PC-3 (cell line): Measurements from ENCODE around the gene MR1. TPM values are rescaled to one million over a fixed set of nuclear protein-coding genes. Genes with fewer than 3 reads are reported as not detected.

Source experiments
- ATAC-seq: fragments of 200-7000 bp; cut with Tn5 transposase; 2 replicates; pipeline ENCODE4 v1.9.1; 2020; ENCODE audit warnings: mild to moderate bottlenecking, moderate library complexity
- BruUV-seq: library from RNA; stranded (reverse); fragments of 400-500 nt; replicated peaks from 2 replicates; lab custom pipeline; 2021; lab: Mats Ljungman, UMichigan
- CTCF ChIA-PET: fragments of 300-600 bp; sonication (Branson Sonifier 250); formaldehyde crosslinking; loops from one replicate; lab custom pipeline; 2022; ENCODE audit warnings: antibody characterized with exemption; lab: Charles Lee
- POLR2A ChIA-PET: fragments of 300-600 bp; sonication (Branson Sonifier 250); formaldehyde crosslinking; loops from one replicate; lab custom pipeline; 2022; ENCODE audit warnings: antibody characterized with exemption; ENCODE audit not compliant: unreplicated experiment; lab: Charles Lee
- DNase-seq: peaks from one replicate; pipeline ENCODE4 v3.0.0-alpha.2; 2015
- H2AFZ ChIP-seq: fragments of 300-600 bp; sonication (generic); 2 replicates; pipeline ENCODE4 v1.6.0; 2016; ENCODE audit warnings: antibody characterized with exemption, low read length
- H3F3A ChIP-seq: fragments of 300-600 bp; sonication (generic); one replicate; pipeline ENCODE4 v1.6.0; 2017; ENCODE audit warnings: antibody characterized with exemption, low read length, control low read depth, mild to moderate bottlenecking; ENCODE audit not compliant: unreplicated experiment
- H3K27ac ChIP-seq: fragments of 300-600 bp; sonication (generic); 2 replicates; pipeline ENCODE4 v1.5.1; 2016; ENCODE audit warnings: mild to moderate bottlenecking, low read length
- H3K27me3 ChIP-seq: fragments of 300-600 bp; sonication (generic); 2 replicates; pipeline ENCODE4 v1.6.1; 2016; ENCODE audit warnings: low read length, mixed read lengths
- H3K36me3 ChIP-seq: fragments of 300-600 bp; sonication (generic); 2 replicates; pipeline ENCODE4 v1.6.1; 2016; ENCODE audit warnings: low read depth, mixed run types, low read length, mixed read lengths
- H3K4me1 ChIP-seq: fragments of 300-600 bp; sonication (generic); 2 replicates; pipeline ENCODE4 v1.5.1; 2016; ENCODE audit warnings: low read length; ENCODE audit not compliant: insufficient read depth
- H3K4me2 ChIP-seq: fragments of 300-600 bp; sonication (generic); 2 replicates; pipeline ENCODE4 v1.6.0; 2016; ENCODE audit warnings: low read length
- H3K4me3 ChIP-seq: fragments of 300-600 bp; sonication (generic); 2 replicates; pipeline ENCODE4 v1.5.1; 2016; ENCODE audit warnings: mild to moderate bottlenecking, low read length, mixed read lengths
- H3K79me2 ChIP-seq: fragments of 300-600 bp; sonication (generic); 2 replicates; pipeline ENCODE4 v1.6.1; 2017; ENCODE audit warnings: low read length, mixed read lengths
- H3K9ac ChIP-seq: fragments of 300-600 bp; sonication (generic); 2 replicates; pipeline ENCODE4 v1.6.0; 2016; ENCODE audit warnings: mild to moderate bottlenecking, low read length
- H3K9me2 ChIP-seq: fragments of 300-600 bp; sonication (generic); replicated peaks from 2 replicates; pipeline ENCODE4 v1.6.1; 2016; ENCODE audit warnings: mixed run types, low read length, mixed read lengths
- H3K9me3 ChIP-seq: fragments of 300-600 bp; sonication (generic); 2 replicates; pipeline ENCODE4 v1.6.1; 2016; ENCODE audit warnings: low read length, mixed read lengths
- H4K20me1 ChIP-seq: fragments of 300-600 bp; sonication (generic); 2 replicates; pipeline ENCODE4 v1.6.1; 2016; ENCODE audit warnings: low read length, mixed read lengths
- CTCF ChIP-seq: fragments of 300-600 bp; sonication (generic); conservative IDR thresholded peaks from 2 replicates; pipeline ENCODE4 v1.5.1; 2017; ENCODE audit warnings: antibody characterized with exemption, low read depth, mild to moderate bottlenecking, low read length
- EZH2 ChIP-seq: fragments of 300-600 bp; sonication (generic); IDR thresholded peaks from one replicate; pipeline ENCODE4 v1.6.1; 2017; ENCODE audit warnings: antibody characterized with exemption, mild to moderate bottlenecking, low read length; ENCODE audit not compliant: unreplicated experiment
- EZH2phosphoT487 ChIP-seq: fragments of 300-600 bp; sonication (generic); IDR thresholded peaks from 2 replicates; pipeline ENCODE4 v1.6.1; 2018; ENCODE audit warnings: mild to moderate bottlenecking, antibody characterized with exemption, low read length, borderline replicate concordance
- intact Hi-C: fragments of 100-400 bp; cut with micrococcal nuclease; formaldehyde crosslinking; loops from 2 replicates; pipeline ENCODE4 v1.9.0; 2023
- total RNA-seq: library from RNA; depleted of rRNA; stranded (reverse); fragments of >200 nt; gene quantifications from 2 replicates; pipeline ENCODE4 v1.2.3, GENCODE V29; 2014

Gene MR1
- total RNA-seq, 1 experiment from 2014 or later: 3.4 TPM

GRCh38 chr1:181076852-181077251, 43.1 kb downstream of the MR1 start:
- H3K79me2 ChIP-seq: no peaks in the 10 kb centered on the region
- H3F3A ChIP-seq: no peaks in the 10 kb centered on the region
- no peaks in the 10 kb centered on the region for H4K20me1 ChIP-seq
- no peak overlapping the region for H3K27ac ChIP-seq
- ChIA-PET POLR2A (no interaction called here), CTCF (no interaction called here)
- ATAC-seq (no peak), DNase-seq (no peak)
- H2AFZ ChIP-seq: no peak overlapping the region
- BruUV-seq: no TSS peak
- H3K4me1 ChIP-seq: peaks cover 47% of the 10 kb centered on the region
- no peaks in the 10 kb centered on the region for H3K9me2 ChIP-seq
- no peak overlapping the region for H3K4me2 ChIP-seq
- no peaks in the 10 kb centered on the region for H3K36me3 ChIP-seq
- TF ChIP-seq CTCF: no peak
- no peak for TF ChIP-seq EZH2
- TF ChIP-seq EZH2phosphoT487: no peak
- H3K4me3 ChIP-seq: no peak overlapping the region
- no peaks in the 10 kb centered on the region for H3K9me3 ChIP-seq
- H3K27me3 ChIP-seq: no peaks in the 10 kb centered on the region
- H3K9ac ChIP-seq: no peak overlapping the region
- intact Hi-C loops: loop anchor here (5.0 kb wide), 2 partner anchors 35 to 195 kb away; no protein-coding TSS in a partner anchor

DNA sequence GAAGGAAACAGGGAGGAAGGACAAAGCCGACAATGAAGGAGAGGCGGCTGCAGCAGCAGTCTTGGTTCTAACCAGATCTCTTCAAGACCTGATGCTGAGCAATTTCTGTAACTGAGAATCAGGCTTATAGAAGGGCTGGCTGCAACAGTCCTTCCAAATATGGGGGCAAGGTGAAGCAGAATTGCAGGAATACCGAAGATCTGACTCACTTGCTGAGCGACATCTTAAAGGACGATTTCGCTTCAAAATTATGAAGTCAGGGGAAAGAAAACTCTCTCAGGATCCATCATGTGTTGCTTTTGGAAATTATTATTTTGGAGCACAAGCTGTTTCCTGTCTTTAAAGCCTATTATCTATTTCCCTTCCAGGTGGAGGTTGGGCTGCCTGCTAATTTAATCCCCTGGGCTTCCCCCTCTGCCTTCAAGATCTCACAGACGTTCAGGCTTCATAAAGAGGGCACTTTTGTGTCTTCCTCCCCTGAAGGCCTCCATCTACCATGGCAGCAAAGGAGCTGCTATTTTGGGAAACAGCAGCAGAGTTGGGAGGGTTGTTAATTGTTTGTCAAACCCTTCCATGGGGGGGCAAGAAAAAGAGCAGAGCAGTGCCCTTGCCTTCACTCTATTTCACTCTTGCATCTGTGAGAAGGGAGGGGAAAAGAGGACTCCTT, 43.9 kb downstream of the MR1 start:
- H3K4me1 ChIP-seq: peaks cover 47% of the 10 kb centered on the region
- peak overlapping the region; percentile 41; the same call in 1 of the 2 replicates for H3K4me3 ChIP-seq
- no peaks in the 10 kb centered on the region for H3K27me3 ChIP-seq
- peak overlapping the region; percentile 82 for H2AFZ ChIP-seq
- H3F3A ChIP-seq: no peaks in the 10 kb centered on the region
- ATAC-seq (peak; percentile 49), DNase-seq (peak; percentile 77)
- CTCF ChIA-PET: no interaction called here
- H3K36me3 ChIP-seq: no peaks in the 10 kb centered on the region
- peak overlapping the region; percentile 65 for H3K27ac ChIP-seq
- TSS peak; percentile 90 for BruUV-seq
- intact Hi-C loops: loop anchor here (5.0 kb wide), 2 partner anchors 35 to 195 kb away; no protein-coding TSS in a partner anchor
- POLR2A ChIA-PET: interaction anchor here (1.1 kb wide), 1 partner anchor 56 kb away, joined by 6 read pairs; no protein-coding TSS in a partner anchor
- H3K9ac ChIP-seq: peak overlapping the region; percentile 16; the same call in 1 of the 2 replicates
- H3K9me2 ChIP-seq: no peaks in the 10 kb centered on the region
- H3K9me3 ChIP-seq: no peaks in the 10 kb centered on the region
- H3K79me2 ChIP-seq: no peaks in the 10 kb centered on the region
- no peaks in the 10 kb centered on the region for H4K20me1 ChIP-seq
- TF ChIP-seq EZH2phosphoT487: no peak
- peak overlapping the region; percentile 76 for H3K4me2 ChIP-seq

- ChIA-PET POLR2A (interaction anchor here (0.6 to 1.0 kb wide), 2 partner anchors 60 to 61 kb away, joined by 4 to 5 read pairs; no protein-coding TSS in a partner anchor), CTCF (no interaction called here)
- no peaks in the 10 kb centered on the region for H3F3A ChIP-seq
- peak overlapping the region; percentile 23 for H3K4me2 ChIP-seq
- H3K9me3 ChIP-seq: no peaks in the 10 kb centered on the region
- ATAC-seq (peak; percentile 66), DNase-seq (peak; percentile 62)
- no peaks in the 10 kb centered on the region for H3K36me3 ChIP-seq
- intact Hi-C loops: loop anchor here (5.0 kb wide), 2 partner anchors 37 to 197 kb away; no protein-coding TSS in a partner anchor
- H3K4me3 ChIP-seq: no peak overlapping the region
- H3K4me1 ChIP-seq: peaks cover 35% of the 10 kb centered on the region
- H3K79me2 ChIP-seq: no peaks in the 10 kb centered on the region
- H3K27ac ChIP-seq: peak overlapping the region; percentile 65
- H3K9ac ChIP-seq: no peak overlapping the region
- BruUV-seq: no TSS peak
- H4K20me1 ChIP-seq: no peaks in the 10 kb centered on the region
- no peak for TF ChIP-seq EZH2
- no peak for TF ChIP-seq CTCF
- TF ChIP-seq EZH2phosphoT487: no peak
- H3K27me3 ChIP-seq: no peaks in the 10 kb centered on the region
- H2AFZ ChIP-seq: no peak overlapping the region
- H3K9me2 ChIP-seq: no peaks in the 10 kb centered on the region
These were observed 45.6 kb downstream of the MR1 start for GRCh38 chr1:181079382-181079781.
